ES-I3 (cell line): ENCODE data around the gene ITGA4.

Experiments
- H3K36me3 ChIP-seq: 2 replicates; pipeline ENCODE4 v1.6.1; 2013; ENCODE audit warnings: mild to moderate bottlenecking, low read length, control low read depth, moderate library complexity; ENCODE audit not compliant: insufficient read depth
- H3K4me1 ChIP-seq: 2 replicates; pipeline ENCODE4 v1.6.1; 2013; ENCODE audit warnings: mild to moderate bottlenecking, control low read depth, low read length; ENCODE audit not compliant: insufficient read depth
- H3K9ac ChIP-seq: 2 replicates; pipeline ENCODE4 v1.6.1; 2013; ENCODE audit warnings: low read depth, mild to moderate bottlenecking, low read length, moderate library complexity
- H3K9me3 ChIP-seq: 2 replicates; pipeline ENCODE4 v1.6.1; 2013; ENCODE audit warnings: mild to moderate bottlenecking, low read length, moderate library complexity; ENCODE audit not compliant: control insufficient read depth, insufficient read depth

The ITGA4 gene

GRCh38 chr2:181563101-181563692 is 106.0 kb downstream of the ITGA4 start:
- Histone ChIP-seq H3K9ac (no peak overlapping the region), H3K4me1 (no peaks in the 10 kb centered on the region), H3K9me3 (no peaks in the 10 kb centered on the region), H3K36me3 (no peaks in the 10 kb centered on the region)

DNA sequence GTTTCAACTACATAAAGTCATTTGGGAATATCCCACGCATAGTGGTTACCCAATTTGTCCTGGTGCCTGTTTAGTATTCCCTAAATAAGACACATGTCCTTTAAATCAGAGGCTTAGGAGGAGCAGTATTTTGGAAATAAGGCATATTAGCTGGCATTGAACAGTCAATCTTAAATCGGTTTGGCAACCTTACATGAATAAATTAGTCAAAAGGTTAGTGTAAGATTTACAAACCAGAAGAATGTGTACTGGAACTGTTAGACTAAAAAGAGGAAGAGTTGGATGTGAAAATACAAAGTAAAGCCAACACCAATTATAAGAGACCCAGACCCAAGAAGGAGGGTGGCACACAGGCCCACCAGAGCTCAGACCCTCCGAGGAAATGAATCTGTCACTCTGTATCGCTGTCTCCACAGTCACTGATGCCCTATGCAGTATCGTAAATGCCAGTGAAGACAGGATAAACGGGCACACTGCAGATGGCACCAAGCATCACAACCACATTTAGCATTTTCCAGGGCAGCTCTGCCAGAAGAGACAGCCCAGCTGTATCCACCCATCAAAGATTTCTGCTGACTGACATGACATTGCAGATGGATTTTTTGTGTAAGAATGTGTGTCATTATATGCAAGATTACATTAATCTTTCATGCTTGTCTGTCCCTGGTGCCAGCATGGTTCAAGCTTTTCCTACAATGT is 109.3 kb downstream of the ITGA4 start:
- Histone ChIP-seq H3K9me3 (no peaks in the 10 kb centered on the region), H3K9ac (no peak overlapping the region), H3K36me3 (no peaks in the 10 kb centered on the region), H3K4me1 (no peaks in the 10 kb centered on the region)

DNA sequence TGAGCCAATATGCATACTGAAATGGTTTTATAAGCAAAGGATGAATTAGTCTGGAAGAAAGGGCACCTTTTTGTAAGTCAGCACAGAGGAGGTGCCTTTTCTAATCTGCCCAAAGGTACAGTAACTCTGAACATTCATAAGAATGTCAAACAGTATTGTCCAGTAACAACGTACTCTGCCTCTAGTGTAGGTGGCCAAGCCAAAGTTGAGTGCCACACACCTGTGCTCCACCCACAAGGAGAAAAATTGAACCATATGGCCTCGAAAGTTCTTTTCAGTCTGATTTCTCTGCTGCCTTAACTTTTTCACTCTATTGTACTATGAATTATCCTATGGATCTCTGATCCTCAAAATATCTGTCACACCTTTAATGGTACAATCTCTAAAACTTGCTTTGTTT is 112.9 kb downstream of the ITGA4 start:
- no peaks in the 10 kb centered on the region for H3K4me1 ChIP-seq
- H3K9me3 ChIP-seq = no peaks in the 10 kb centered on the region
- no peaks in the 10 kb centered on the region for H3K36me3 ChIP-seq
- no peak overlapping the region for H3K9ac ChIP-seq

- no peaks in the 10 kb centered on the region for H3K4me1 ChIP-seq
- no peaks in the 10 kb centered on the region for H3K36me3 ChIP-seq
- H3K9me3 ChIP-seq = no peaks in the 10 kb centered on the region
- H3K9ac ChIP-seq = no peak overlapping the region
Observed at GRCh38 chr2:181570833-181571661, 113.9 kb downstream of the ITGA4 start.

DNA sequence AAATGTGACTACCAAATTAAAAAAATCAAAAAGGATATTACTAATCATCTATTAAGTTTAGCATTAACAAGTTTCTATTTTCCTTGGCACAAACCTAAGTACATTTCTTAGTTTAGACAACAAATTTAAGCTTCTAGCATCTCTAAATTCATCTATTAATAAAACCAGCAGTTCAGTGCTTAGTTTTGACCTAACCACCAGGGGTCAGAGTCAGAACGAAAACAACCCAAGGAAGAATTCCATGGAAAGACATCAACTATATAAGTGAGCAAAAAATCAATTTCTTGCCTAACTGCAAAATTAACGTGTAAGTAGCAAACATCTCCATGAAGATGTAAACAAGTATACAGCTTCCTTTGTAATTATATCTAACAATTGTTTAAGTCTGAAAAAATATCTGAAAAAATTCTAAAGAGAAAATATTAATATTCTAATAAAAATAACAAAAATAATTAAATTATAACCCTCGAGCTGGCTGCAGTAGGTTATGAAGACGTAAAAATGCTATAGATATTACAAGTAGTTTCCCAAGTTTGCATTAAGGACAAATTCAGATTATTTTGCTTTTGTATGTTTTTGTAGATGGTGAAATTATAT is 116.1 kb downstream of the ITGA4 start:
- no peaks in the 10 kb centered on the region for H3K4me1 ChIP-seq

GRCh38 chr2:181574321-181574720 is 117.1 kb downstream of the ITGA4 start:
- Histone ChIP-seq H3K9ac (no peak overlapping the region), H3K36me3 (no peaks in the 10 kb centered on the region), H3K9me3 (no peaks in the 10 kb centered on the region), H3K4me1 (no peaks in the 10 kb centered on the region)

More for the DNA sequence above, 116.1 kb downstream of the ITGA4 start:
- Histone ChIP-seq H3K9ac (no peak overlapping the region), H3K36me3 (no peaks in the 10 kb centered on the region), H3K9me3 (no peaks in the 10 kb centered on the region)

GRCh38 chr2:181575024-181575649 is 118.0 kb downstream of the ITGA4 start:
- Histone ChIP-seq H3K9me3 (no peaks in the 10 kb centered on the region), H3K4me1 (no peaks in the 10 kb centered on the region), H3K36me3 (no peaks in the 10 kb centered on the region), H3K9ac (no peak overlapping the region)

- H3K9ac ChIP-seq = no peak overlapping the region
- no peaks in the 10 kb centered on the region for H3K4me1 ChIP-seq
- no peaks in the 10 kb centered on the region for H3K36me3 ChIP-seq
- H3K9me3 ChIP-seq = no peaks in the 10 kb centered on the region
Observed at GRCh38 chr2:181575650-181576025, 118.5 kb downstream of the ITGA4 start.

DNA sequence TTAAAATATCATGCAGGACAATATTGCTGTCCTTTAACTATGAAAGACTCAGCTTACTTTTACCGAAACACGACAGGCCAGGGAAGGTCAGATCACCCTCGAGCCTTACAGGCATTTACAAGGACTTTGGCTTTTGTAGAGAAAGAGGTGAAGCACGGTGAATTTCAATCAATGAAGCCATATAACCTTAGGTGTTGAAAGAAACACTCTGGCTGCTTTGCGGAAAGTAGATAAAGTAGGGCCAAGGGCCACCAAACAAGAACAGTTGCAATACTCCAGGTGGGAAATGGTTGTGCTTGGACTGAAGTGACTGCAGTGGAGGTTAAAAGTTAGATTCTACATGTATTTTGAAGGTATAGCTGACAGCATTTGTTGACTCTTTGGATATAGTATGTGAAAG is 119.2 kb downstream of the ITGA4 start:
- no peaks in the 10 kb centered on the region for H3K4me1 ChIP-seq
- no peaks in the 10 kb centered on the region for H3K9me3 ChIP-seq
- H3K36me3 ChIP-seq = no peaks in the 10 kb centered on the region
- no peak overlapping the region for H3K9ac ChIP-seq

- H3K36me3 ChIP-seq = no peaks in the 10 kb centered on the region
- no peaks in the 10 kb centered on the region for H3K9me3 ChIP-seq
- no peak overlapping the region for H3K9ac ChIP-seq
- no peaks in the 10 kb centered on the region for H3K4me1 ChIP-seq
Observed at GRCh38 chr2:181578829-181579228, 121.6 kb downstream of the ITGA4 start.

GRCh38 chr2:181581534-181581933 is 124.3 kb downstream of the ITGA4 start:
- Histone ChIP-seq H3K9ac (no peak overlapping the region), H3K9me3 (no peaks in the 10 kb centered on the region), H3K36me3 (no peaks in the 10 kb centered on the region), H3K4me1 (no peaks in the 10 kb centered on the region)

DNA sequence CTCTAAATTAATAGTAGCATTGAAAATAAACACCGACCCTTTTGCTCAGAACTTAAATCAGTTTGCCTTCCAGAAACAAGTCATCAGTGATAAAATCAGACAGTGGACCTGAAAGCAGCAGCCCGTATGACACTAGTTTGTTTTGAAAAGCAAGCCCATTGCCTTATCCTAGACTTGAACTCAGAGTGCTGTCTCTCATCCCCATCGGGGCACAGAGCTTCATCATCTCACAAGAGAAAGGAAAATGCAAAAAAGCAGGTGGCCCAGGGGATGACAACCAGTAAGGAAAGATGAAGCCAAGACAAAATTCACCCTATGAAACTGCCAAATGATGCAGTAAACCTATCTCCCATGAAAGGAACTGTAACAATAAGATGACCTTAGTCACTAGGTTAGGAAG is 128.5 kb downstream of the ITGA4 start:
- no peak overlapping the region for H3K9ac ChIP-seq
- H3K9me3 ChIP-seq = no peaks in the 10 kb centered on the region
- H3K36me3 ChIP-seq = no peaks in the 10 kb centered on the region
- H3K4me1 ChIP-seq = no peaks in the 10 kb centered on the region
